Heart right ventricle (tissue), 16 donors: ENCODE measurements around the gene CEP89. TPM values are rescaled to one million over a fixed set of nuclear protein-coding genes. Genes with fewer than 3 reads are reported as not detected.
"Not testable (repeated sequence)": the region's sequence is repeated elsewhere in the genome, so short reads cannot be mapped to it uniquely, and the experiment has no call there.

Experiments used
- ATAC-seq, 8 donors: fragments of 200-7000 bp; cut with Tn5 transposase; one replicate each; pipeline ENCODE4 v1.9.1; 2020; ENCODE audit warnings: mild to moderate bottlenecking in 8 of 8, moderate library complexity in 8 of 8, moderate number of reproducible peaks in 1 of 8
- DNase-seq, 2 donors: peaks; one replicate each; pipeline ENCODE4 v3.0.0-alpha.2; 2020
- H3K27ac ChIP-seq, 10 donors: fragments of 200-600 bp; sonication (generic) in 2 of 10; one replicate each; pipeline versions ENCODE4 v1.5.0 to v1.8.0; 2020 to 2022; ENCODE audit warnings: mild to moderate bottlenecking in 3 of 10
- H3K27me3 ChIP-seq, 7 donors: fragments of 200-600 bp; one replicate each; pipeline ENCODE4 v1.8.0; 2021 to 2022; ENCODE audit warnings: mild to moderate bottlenecking in 2 of 7
- H3K36me3 ChIP-seq, 9 donors: fragments of 200-600 bp; sonication (generic) in 1 of 9; one replicate each; pipeline versions ENCODE4 v1.5.0 to v1.8.0; 2020 to 2022; ENCODE audit warnings: mild to moderate bottlenecking in 2 of 9
- H3K4me1 ChIP-seq, 9 donors: fragments of 200-600 bp; sonication (generic) in 1 of 9; one replicate each; pipeline versions ENCODE4 v1.5.0 to v1.8.0; 2020 to 2022; ENCODE audit warnings: mild to moderate bottlenecking in 4 of 9
- H3K4me3 ChIP-seq, 10 donors: fragments of 200-600 bp; sonication (generic) in 2 of 10; one replicate each; pipeline versions ENCODE4 v1.5.0 to v1.8.0; 2020 to 2022; ENCODE audit warnings: mild to moderate bottlenecking in 7 of 10, moderate library complexity in 2 of 10
- H3K9me3 ChIP-seq, 11 donors: fragments of 200-600 bp in 10 of 11; sonication (generic) in 2 of 11; one replicate each; pipeline versions ENCODE4 v1.5.0 to v1.8.0; 2013 to 2022; ENCODE audit warnings: mild to moderate bottlenecking in 2 of 11, control low read depth in 1 of 11, moderate library complexity in 1 of 11
- WGBS, 2 donors: extraction: QIAGEN DNeasy Blood & Tissue Kit; methylation state at CpG; one replicate each; pipeline ENCODE4 v1.1.7; 2013; ENCODE audit warnings: inconsistent platforms in 1 of 2; 5-methylcytosine and 5-hydroxymethylcytosine counted together
- intact Hi-C, 10 donors: fragments of 100-400 bp; cut with DNase I; formaldehyde crosslinking; loops; one replicate each; pipeline versions ENCODE4 v1.11.1 to v1.14.2; 2022
- polyA plus RNA-seq, 2 donors: library from polyadenylated mRNA; stranded (reverse); fragments of 200-250 nt; gene quantifications; one replicate each; pipeline ENCODE4 v1.2.3, GENCODE V29; 2013
- total RNA-seq, 10 donors: library from RNA; stranded (reverse); fragmentation: NEBNext Ultra II Directional in 3 of 10; extraction: Animal tissue kit (Norgen Biotek cat#: 25700) in 3 of 10; gene quantifications; one replicate each; pipeline versions ENCODE4 v1.2.1 to v1.2.4, GENCODE V29; 2021 to 2023
- TF ChIP-seq, protein P1 (sequence below), 9 donors: fragments of 200-600 bp; sonication (generic) in 2 of 9; IDR thresholded peaks; one replicate each; pipeline versions ENCODE4 v1.5.0 to v1.8.0; 2021 to 2022; ENCODE audit warnings: antibody characterized with exemption in 9 of 9, mild to moderate bottlenecking in 5 of 9, moderate library complexity in 1 of 9
- donor health status: Arrhythmogenic right ventricular cardiomyopathy.
- donor health status: ischemic (EF 13 %, LVEDD 7.1; RV severe dilation, severe dysfunction).
- donor health status: healthy with polysubstance abuse.
- donor health status: DM: no; HTN: yes; CAD: no.
- donor health status: DM: no; HTN: no; CAD: no.
- donor health status: ischemic (EF 25% LVEDD 6.9; RV normal size, moderate dysfunction).
- donor health status: ischemic (EF 25% LVEDD 5.7; RV mildly dilated, moderate dysfunction).
- donor health status: healthy.
- donor health status: DM: yes; HTN: yes; CAD: no.
- donor health status: Ischemic cardiomyopathy.
- donor health status: ischemic (EF 35%, LVEDD 5.7; RV mildly dilated, moderate dysfunction).
- donor health status: nonischemic (EF 11% LVEDD 7.7; RV severe dilation, severe dysfunction).
- donor health status: DM: yes; HTN: yes; CAD: no.
- donor health status: PGD.
- donor health status: ischemic (EF 29% LVEDD 5.4; RV normal size, mild dysfunction).
- donor health status: nonischemic (EF 23%, LVEDD 6.1; RV moderate dilation, normal function).

CEP89 gene
- total and polyA plus RNA-seq, 12 donors, result 7.5 to 13.9 (median 10.0) TPM

GRCh38 chr19:32852216-32852615 is 119.5 kb downstream of the CEP89 start:
- intact Hi-C loops, result no loop called here
- ATAC-seq (no peak), DNase-seq (no peak)
- 90 to 91% methylated on average over 6 of the region's 6 CpGs for WGBS, 2 donors
- no peaks in the 10 kb centered on the region for H3K4me1 ChIP-seq
- no peaks in the 10 kb centered on the region for H3K36me3 ChIP-seq
- TF ChIP-seq, protein P1, sequence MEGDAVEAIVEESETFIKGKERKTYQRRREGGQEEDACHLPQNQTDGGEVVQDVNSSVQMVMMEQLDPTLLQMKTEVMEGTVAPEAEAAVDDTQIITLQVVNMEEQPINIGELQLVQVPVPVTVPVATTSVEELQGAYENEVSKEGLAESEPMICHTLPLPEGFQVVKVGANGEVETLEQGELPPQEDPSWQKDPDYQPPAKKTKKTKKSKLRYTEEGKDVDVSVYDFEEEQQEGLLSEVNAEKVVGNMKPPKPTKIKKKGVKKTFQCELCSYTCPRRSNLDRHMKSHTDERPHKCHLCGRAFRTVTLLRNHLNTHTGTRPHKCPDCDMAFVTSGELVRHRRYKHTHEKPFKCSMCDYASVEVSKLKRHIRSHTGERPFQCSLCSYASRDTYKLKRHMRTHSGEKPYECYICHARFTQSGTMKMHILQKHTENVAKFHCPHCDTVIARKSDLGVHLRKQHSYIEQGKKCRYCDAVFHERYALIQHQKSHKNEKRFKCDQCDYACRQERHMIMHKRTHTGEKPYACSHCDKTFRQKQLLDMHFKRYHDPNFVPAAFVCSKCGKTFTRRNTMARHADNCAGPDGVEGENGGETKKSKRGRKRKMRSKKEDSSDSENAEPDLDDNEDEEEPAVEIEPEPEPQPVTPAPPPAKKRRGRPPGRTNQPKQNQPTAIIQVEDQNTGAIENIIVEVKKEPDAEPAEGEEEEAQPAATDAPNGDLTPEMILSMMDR (IDR thresholded peaks at IDR 0.05), result no peak
- no peak overlapping the region for H3K4me3 ChIP-seq
- H3K27ac ChIP-seq, result no peak overlapping the region
- H3K27me3 ChIP-seq, result no peaks in the 10 kb centered on the region
- H3K9me3 ChIP-seq, result no peaks in the 10 kb centered on the region

GRCh38 chr19:32848035-32848434 is 123.7 kb downstream of the CEP89 start:
- intact Hi-C loops, H3K4me1 ChIP-seq, H3K4me3 ChIP-seq, DNase-seq, H3K36me3 ChIP-seq, H3K27me3 ChIP-seq, ATAC-seq, H3K27ac ChIP-seq, H3K9me3 ChIP-seq: not testable (repeated sequence)
- 0% methylated on average over 1 of the region's 2 CpGs; no CpG with 5 or more reads in 1 of the 2 donors for WGBS, 2 donors

DNA sequence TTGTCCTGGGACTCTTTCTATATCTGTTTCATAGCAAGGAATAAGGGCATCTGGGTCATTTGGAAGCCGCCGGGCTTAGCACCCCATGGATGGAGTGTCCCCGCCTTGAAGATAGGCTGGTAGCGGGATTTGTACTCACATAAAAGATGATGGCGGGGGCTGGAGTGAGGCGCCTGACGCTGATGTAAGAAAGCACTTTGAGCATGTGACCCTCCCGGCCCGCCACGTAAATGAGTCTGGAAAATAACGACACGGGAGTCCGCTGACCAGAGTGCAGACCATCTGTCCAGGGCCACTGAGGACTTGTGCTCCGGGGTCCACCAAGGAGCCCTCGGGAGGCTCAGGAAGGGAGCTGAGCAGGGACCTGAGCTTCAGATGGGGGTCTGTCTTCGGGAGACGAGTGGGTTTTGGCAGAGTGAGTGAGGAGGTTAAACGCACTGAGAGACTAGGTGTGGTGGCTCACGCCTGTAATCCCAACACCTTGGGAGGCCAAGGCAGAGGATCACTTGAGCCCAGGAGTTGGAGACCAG is 128.0 kb downstream of the CEP89 start:
- intact Hi-C loops, result no loop called here
- WGBS, 2 donors, result 92 to 93% methylated on average over 19 of the region's 19 CpGs

DNA sequence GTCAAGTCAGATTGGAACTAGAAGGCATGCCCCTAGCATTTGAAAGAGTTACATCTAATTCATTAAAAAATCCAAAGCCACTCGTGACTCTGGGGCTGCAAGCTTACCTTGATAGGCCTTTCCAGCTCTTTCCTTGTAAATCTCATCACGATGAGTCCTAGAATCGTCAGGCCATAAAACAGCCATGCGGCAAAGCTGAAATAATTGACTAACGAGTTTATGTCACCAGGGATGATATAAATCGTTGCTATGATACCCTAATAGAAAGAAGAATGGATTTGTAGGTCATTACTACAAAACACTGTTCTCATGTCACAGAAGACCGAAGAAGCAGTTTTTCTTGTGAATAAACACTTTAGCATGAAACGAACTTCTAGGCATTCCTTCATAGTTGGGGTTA is 129.7 kb downstream of the CEP89 start:
- Histone ChIP-seq H3K4me3 (no peak overlapping the region), H3K9me3 (peaks cover 0 to 20% (median 6%) of the 10 kb centered on the region in 11 donors), H3K4me1 (no peaks in the 10 kb centered on the region), H3K27me3 (no peaks in the 10 kb centered on the region), H3K36me3 (no peaks in the 10 kb centered on the region), H3K27ac (no peak overlapping the region)
- DNase-seq (no peak), ATAC-seq (no peak)
- 85 to 87% methylated on average over 8 of the region's 8 CpGs for WGBS, 2 donors
- TF ChIP-seq, protein P1 (IDR thresholded peaks at IDR 0.05), result no peak
- intact Hi-C loops, result no loop called here

More for the DNA sequence above, 128.0 kb downstream of the CEP89 start:
- H3K27ac ChIP-seq, result no peak overlapping the region
- no peaks in the 10 kb centered on the region for H3K27me3 ChIP-seq
- no peak overlapping the region for H3K4me3 ChIP-seq
- TF ChIP-seq, protein P1 (IDR thresholded peaks at IDR 0.05), result no peak
- H3K4me1 ChIP-seq, result no peaks in the 10 kb centered on the region
- DNase-seq, result no peak
- H3K36me3 ChIP-seq, result no peaks in the 10 kb centered on the region
- peaks cover 0 to 19% (median 6%) of the 10 kb centered on the region in 11 donors for H3K9me3 ChIP-seq
- no peak for ATAC-seq

GRCh38 chr19:32837531-32837930 is 134.2 kb downstream of the CEP89 start:
- 81 to 86% methylated on average over 7 of the region's 7 CpGs for WGBS, 2 donors
- TF ChIP-seq, protein P1 (IDR thresholded peaks at IDR 0.05), result no peak
- no peaks in the 10 kb centered on the region for H3K4me1 ChIP-seq
- H3K9me3 ChIP-seq, result peaks cover 0 to 20% (median 6%) of the 10 kb centered on the region in 11 donors
- no peak for DNase-seq
- no peaks in the 10 kb centered on the region for H3K27me3 ChIP-seq
- H3K4me3 ChIP-seq, result no peak overlapping the region
- ATAC-seq, result no peak
- H3K27ac ChIP-seq, result no peak overlapping the region
- no peaks in the 10 kb centered on the region for H3K36me3 ChIP-seq
- intact Hi-C loops, result no loop called here

GRCh38 chr19:32833388-32833787 is 138.4 kb downstream of the CEP89 start:
- WGBS, 2 donors, result 92 to 93% methylated on average over 7 of the region's 7 CpGs
- H3K4me3 ChIP-seq, H3K4me1 ChIP-seq, H3K27ac ChIP-seq, ATAC-seq, intact Hi-C loops, H3K36me3 ChIP-seq, DNase-seq, H3K9me3 ChIP-seq, H3K27me3 ChIP-seq: not testable (repeated sequence)

DNA sequence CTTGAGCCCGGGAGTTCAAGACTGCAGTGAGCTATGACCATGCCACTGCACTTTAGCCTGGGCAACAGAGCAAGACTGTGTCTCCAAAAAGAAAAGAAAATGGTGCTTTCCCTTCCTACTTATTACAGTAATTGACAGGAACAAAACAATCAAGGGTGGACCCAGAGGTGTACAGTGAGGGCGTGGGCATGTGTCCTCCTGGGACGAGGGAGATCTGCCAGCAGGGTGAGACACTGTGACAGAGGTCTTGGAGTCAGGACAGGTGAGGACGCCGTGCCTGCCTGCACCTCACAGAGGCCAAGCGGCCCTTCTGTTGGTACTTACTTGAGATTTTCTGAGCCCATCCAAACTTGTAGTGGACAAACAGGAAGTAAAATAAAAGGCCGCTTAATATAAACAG is 138.9 kb downstream of the CEP89 start:
- intact Hi-C loops, result not testable (repeated sequence)
- 92% methylated on average over 7 of the region's 7 CpGs for WGBS, 2 donors

GRCh38 chr19:32832094-32832493 is 139.7 kb downstream of the CEP89 start:
- 91 to 93% methylated on average over 12 of the region's 12 CpGs for WGBS, 2 donors
- ATAC-seq, H3K4me1 ChIP-seq: not testable (repeated sequence)

More for the DNA sequence above, 138.9 kb downstream of the CEP89 start:
- not testable (repeated sequence) for DNase-seq, H3K4me1 ChIP-seq, H3K9me3 ChIP-seq, H3K4me3 ChIP-seq, H3K27me3 ChIP-seq, H3K27ac ChIP-seq, ATAC-seq, H3K36me3 ChIP-seq

More at GRCh38 chr19:32832094-32832493, 139.7 kb downstream of the CEP89 start:
- H3K36me3 ChIP-seq, H3K27ac ChIP-seq, H3K27me3 ChIP-seq, H3K4me3 ChIP-seq, DNase-seq, H3K9me3 ChIP-seq, intact Hi-C loops: not testable (repeated sequence)
